ENCODE data around the gene WDR93.
"Not testable (repeated sequence)": the region's sequence is repeated elsewhere in the genome, so short reads cannot be mapped to it uniquely, and the experiment has no call there.

DNA sequence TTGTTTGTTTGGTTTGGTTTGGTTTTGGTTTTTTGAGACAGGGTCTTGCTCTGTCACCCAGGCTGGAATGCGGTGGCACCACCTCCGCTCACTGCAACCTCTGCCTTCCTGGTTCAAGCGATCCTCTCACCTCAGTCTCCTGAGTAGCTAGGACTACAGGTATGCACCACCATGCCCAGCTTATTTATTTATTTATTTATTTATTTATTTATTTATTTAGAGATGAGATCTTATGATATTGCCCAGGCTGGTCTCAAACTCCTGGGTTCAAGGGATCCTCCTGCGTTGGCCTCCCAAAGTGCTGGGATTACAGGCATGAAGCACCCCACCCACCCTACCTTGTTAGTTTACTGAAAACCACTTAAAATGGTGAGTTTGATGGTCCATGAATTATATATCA is 98.0 kb downstream of the WDR93 start:
- not testable (repeated sequence) for TF ChIP-seq POLR2AphosphoS5 (IDR thresholded peaks at IDR 0.05; ENCODE audit: borderline replicate concordance, low read depth, low read length); EZH2 (IDR thresholded peaks at IDR 0.05)
